B cell (primary cell): Measurements from ENCODE around the gene TCF25. TPM values are rescaled to one million over a fixed set of nuclear protein-coding genes. Genes with fewer than 3 reads are reported as not detected.
"Not testable (repeated sequence)": the region's sequence is repeated elsewhere in the genome, so short reads cannot be mapped to it uniquely, and the experiment has no call there.

Experiments
- ATAC-seq: fragments of 200-7000 bp; cut with Tn5 transposase; one replicate; pipeline ENCODE4 v1.10.0; 2021; ENCODE audit warnings: low read depth, mild to moderate bottlenecking, moderate number of reproducible peaks, moderate library complexity
- CTCF ChIA-PET: fragments of 350-600 bp; sonication (Branson Sonifier 250); formaldehyde crosslinking; loops from one replicate; lab custom pipeline; 2021; ENCODE audit warnings: antibody characterized with exemption, inconsistent platforms; lab: Charles Lee
- POLR2A ChIA-PET: fragments of 350-600 bp; sonication (Branson Sonifier 250); formaldehyde crosslinking; loops from one replicate; lab custom pipeline; 2021; ENCODE audit warnings: antibody characterized with exemption; lab: Charles Lee
- DNase-seq: peaks from one replicate; pipeline ENCODE4 v3.0.0; 2013
- H2AFZ ChIP-seq: 2 replicates; pipeline ENCODE4 v1.6.1; 2012; ENCODE audit warnings: mild to moderate bottlenecking, low read depth, low read length; ENCODE audit not compliant: insufficient read depth, poor library complexity, severe bottlenecking
- H3K27ac ChIP-seq, 2 donors: 1 replicate in 1 of 2; 2 replicates in 1 of 2; pipeline ENCODE4 v1.5.1; 2012 to 2013; ENCODE audit warnings: low read length in 2 of 2, mild to moderate bottlenecking in 2 of 2, moderate library complexity in 1 of 2
- H3K27me3 ChIP-seq, 4 experiments: fragments of 200-600 bp in 1 of 4; sonication (generic) in 1 of 4; replicated peaks in 1 of 4; 1 replicate in 2 of 4; 2 replicates in 2 of 4; pipeline versions ENCODE4 v1.6.1 to v1.7.0; 2013 to 2016; ENCODE audit warnings: low read length in 3 of 4, mild to moderate bottlenecking in 2 of 4, mixed read lengths in 1 of 4, moderate library complexity in 1 of 4; ENCODE audit not compliant: insufficient read depth in 4 of 4, control insufficient read depth in 3 of 4; ENCODE audit errors: control extremely low read depth in 1 of 4
- H3K36me3 ChIP-seq, 2 experiments: replicated peaks in 1 of 2; 1 replicate in 1 of 2; 2 replicates in 1 of 2; pipeline versions ENCODE4 v1.6.1 to v1.7.1; 2013; ENCODE audit warnings: low read length in 1 of 2; ENCODE audit not compliant: insufficient read depth in 2 of 2, control insufficient read depth in 1 of 2; ENCODE audit errors: control extremely low read depth in 1 of 2, extremely low read depth in 1 of 2
- H3K4me1 ChIP-seq, 2 donors: fragments of 200-600 bp in 1 of 2; sonication (generic) in 1 of 2; 1 replicate in 1 of 2; 2 replicates in 1 of 2; pipeline versions ENCODE4 v1.5.1 to v1.6.1; 2013 to 2017; ENCODE audit warnings: low read length in 2 of 2; ENCODE audit not compliant: control insufficient read depth in 2 of 2, insufficient read depth in 2 of 2
- H3K4me2 ChIP-seq: replicated peaks from 2 replicates; pipeline ENCODE3; 2012; ENCODE audit warnings: mild to moderate bottlenecking, low read depth, low read length; ENCODE audit not compliant: poor library complexity, severe bottlenecking
- H3K4me3 ChIP-seq, 5 experiments: fragments of 200-600 bp in 1 of 5; sonication (generic) in 1 of 5; 1 replicate in 3 of 5; 2 replicates in 2 of 5; pipeline versions ENCODE4 v1.5.1 to v1.7.0; 2011 to 2016; ENCODE audit warnings: low read length in 4 of 5, mild to moderate bottlenecking in 4 of 5, low read depth in 2 of 5, control low read depth in 1 of 5, moderate library complexity in 1 of 5; ENCODE audit not compliant: insufficient read depth in 1 of 5; ENCODE audit errors: control extremely low read depth in 1 of 5, extremely low read depth in 1 of 5
- H3K79me2 ChIP-seq: fragments of 200-600 bp; sonication (generic); one replicate; pipeline ENCODE4 v1.6.0; 2016; ENCODE audit warnings: low read length; ENCODE audit not compliant: control insufficient read depth, insufficient read depth
- H3K9ac ChIP-seq: fragments of 200-600 bp; sonication (generic); 2 replicates; pipeline ENCODE4 v1.6.1; 2017; ENCODE audit warnings: mild to moderate bottlenecking, low read length, moderate library complexity
- H3K9me3 ChIP-seq, 3 donors: one replicate each; pipeline versions ENCODE4 v1.6.1 to v1.7.1; 2013; ENCODE audit warnings: low read length in 2 of 3; ENCODE audit not compliant: control insufficient read depth in 2 of 3, insufficient read depth in 1 of 3; ENCODE audit errors: control extremely low read depth in 1 of 3
- H4K20me1 ChIP-seq: 2 replicates; pipeline ENCODE4 v1.6.0; 2012; ENCODE audit warnings: mild to moderate bottlenecking, low read length; ENCODE audit not compliant: insufficient read depth, control insufficient read depth, poor library complexity, severe bottlenecking
- H3K27ac Mint-ChIP-seq: one replicate; pipeline ENCODE4 v1.8.0; 2021; ENCODE audit warnings: mixed read lengths
- H3K27me3 Mint-ChIP-seq: one replicate; pipeline ENCODE4 v1.8.0; 2021; ENCODE audit warnings: mixed read lengths
- H3K4me1 Mint-ChIP-seq: one replicate; pipeline ENCODE4 v1.8.0; 2021; ENCODE audit warnings: mixed read lengths
- H3K4me3 Mint-ChIP-seq: one replicate; pipeline ENCODE4 v1.8.0; 2021; ENCODE audit warnings: mixed read lengths
- H3K9me3 Mint-ChIP-seq: one replicate; pipeline ENCODE4 v1.8.0; 2022; ENCODE audit warnings: mixed read lengths; ENCODE audit not compliant: insufficient read depth
- EZH2 ChIP-seq: IDR thresholded peaks from 2 replicates; pipeline ENCODE4 v1.6.1; 2012; ENCODE audit warnings: borderline replicate concordance, low read depth, mild to moderate bottlenecking, moderate library complexity, low read length; ENCODE audit not compliant: insufficient read depth, poor library complexity, severe bottlenecking
- WGBS: methylation state at CpG from one replicate; pipeline ENCODE4 v1.1.5; 2013; ENCODE audit warnings: missing lambda C conversion rate; ENCODE audit not compliant: insufficient coverage; 5-methylcytosine and 5-hydroxymethylcytosine counted together
- intact Hi-C: fragments of 100-400 bp; cut with micrococcal nuclease; formaldehyde crosslinking; loops from one replicate; pipeline ENCODE4 v1.10.0; 2022
- polyA plus RNA-seq: library from polyadenylated mRNA; depleted of rRNA; stranded (reverse); fragments of >200 nt; gene quantifications from 2 replicates; pipeline ENCODE4 v1.2.3, GENCODE V29; 2012
- total RNA-seq, 2 donors: library from RNA; stranded (reverse); fragments of 120-200 nt in 1 of 2; gene quantifications; 1 replicate in 1 of 2; 2 replicates in 1 of 2; pipeline versions ENCODE4 v1.2.3 to v1.2.4, GENCODE V29; 2013 to 2022
- TF ChIP-seq, protein P1 (sequence below): fragments of 200-600 bp; IDR thresholded peaks from one replicate; pipeline ENCODE4 v1.8.0; 2022; ENCODE audit warnings: antibody characterized with exemption, mild to moderate bottlenecking

Gene TCF25
- total and polyA plus RNA-seq, 2 donors (not counting 1 experiment from before 2014, with no cell fraction given), result 200 to 444 TPM

DNA sequence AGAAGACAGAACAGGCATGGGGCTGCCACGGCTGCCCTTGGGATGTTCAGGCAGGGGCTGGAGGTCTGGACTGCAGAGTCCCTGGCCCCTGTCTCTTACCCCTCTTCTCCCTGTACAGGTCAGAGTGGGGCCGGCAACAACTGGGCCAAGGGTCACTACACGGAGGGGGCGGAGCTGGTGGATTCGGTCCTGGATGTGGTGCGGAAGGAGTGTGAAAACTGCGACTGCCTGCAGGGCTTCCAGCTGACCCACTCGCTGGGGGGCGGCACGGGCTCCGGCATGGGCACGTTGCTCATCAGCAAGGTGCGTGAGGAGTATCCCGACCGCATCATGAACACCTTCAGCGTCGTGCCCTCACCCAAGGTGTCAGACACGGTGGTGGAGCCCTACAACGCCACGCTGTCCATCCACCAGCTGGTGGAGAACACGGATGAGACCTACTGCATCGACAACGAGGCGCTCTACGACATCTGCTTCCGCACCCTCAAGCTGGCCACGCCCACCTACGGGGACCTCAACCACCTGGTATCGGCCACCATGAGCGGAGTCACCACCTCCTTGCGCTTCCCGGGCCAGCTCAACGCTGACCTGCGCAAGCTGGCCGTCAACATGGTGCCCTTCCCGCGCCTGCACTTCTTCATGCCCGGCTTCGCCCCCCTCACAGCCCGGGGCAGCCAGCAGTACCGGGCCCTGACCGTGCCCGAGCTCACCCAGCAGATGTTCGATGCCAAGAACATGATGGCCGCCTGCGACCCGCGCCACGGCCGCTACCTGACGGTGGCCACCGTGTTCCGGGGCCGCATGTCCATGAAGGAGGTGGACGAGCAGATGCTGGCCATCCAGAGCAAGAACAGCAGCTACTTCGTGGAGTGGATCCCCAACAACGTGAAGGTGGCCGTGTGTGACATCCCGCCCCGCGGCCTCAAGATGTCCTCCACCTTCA is 61.5 kb downstream of the TCF25 start:
- H3K27me3 ChIP-seq, result peaks cover 0 to 12% (median 4%) of the 10 kb centered on the region in 4 experiments
- Mint-ChIP-seq H3K27ac (no peak overlapping the region), H3K4me3 (no peak overlapping the region), H3K27me3 (peaks cover 18% of the 10 kb centered on the region), H3K9me3 (no peaks in the 10 kb centered on the region), H3K4me1 (peaks cover 15% of the 10 kb centered on the region)
- 98% methylated on average over 60 of the region's 61 CpGs for WGBS
- H3K4me2 ChIP-seq, result no peak overlapping the region
- H3K4me3 ChIP-seq, result no peak overlapping the region
- no peaks in the 10 kb centered on the region for H4K20me1 ChIP-seq
- ATAC-seq, result no peak
- TF ChIP-seq, protein P1, sequence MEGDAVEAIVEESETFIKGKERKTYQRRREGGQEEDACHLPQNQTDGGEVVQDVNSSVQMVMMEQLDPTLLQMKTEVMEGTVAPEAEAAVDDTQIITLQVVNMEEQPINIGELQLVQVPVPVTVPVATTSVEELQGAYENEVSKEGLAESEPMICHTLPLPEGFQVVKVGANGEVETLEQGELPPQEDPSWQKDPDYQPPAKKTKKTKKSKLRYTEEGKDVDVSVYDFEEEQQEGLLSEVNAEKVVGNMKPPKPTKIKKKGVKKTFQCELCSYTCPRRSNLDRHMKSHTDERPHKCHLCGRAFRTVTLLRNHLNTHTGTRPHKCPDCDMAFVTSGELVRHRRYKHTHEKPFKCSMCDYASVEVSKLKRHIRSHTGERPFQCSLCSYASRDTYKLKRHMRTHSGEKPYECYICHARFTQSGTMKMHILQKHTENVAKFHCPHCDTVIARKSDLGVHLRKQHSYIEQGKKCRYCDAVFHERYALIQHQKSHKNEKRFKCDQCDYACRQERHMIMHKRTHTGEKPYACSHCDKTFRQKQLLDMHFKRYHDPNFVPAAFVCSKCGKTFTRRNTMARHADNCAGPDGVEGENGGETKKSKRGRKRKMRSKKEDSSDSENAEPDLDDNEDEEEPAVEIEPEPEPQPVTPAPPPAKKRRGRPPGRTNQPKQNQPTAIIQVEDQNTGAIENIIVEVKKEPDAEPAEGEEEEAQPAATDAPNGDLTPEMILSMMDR, result no peak
- TF ChIP-seq EZH2, result no peak
- H2AFZ ChIP-seq, result no peak overlapping the region
- DNase-seq, result no peak
- no peaks in the 10 kb centered on the region for H3K79me2 ChIP-seq
- no peaks in the 10 kb centered on the region for H3K36me3 ChIP-seq
- no peak overlapping the region for H3K27ac ChIP-seq
- H3K9ac ChIP-seq, result no peak overlapping the region
- intact Hi-C loops, result no loop called here
- peaks cover 0 to 11% of the 10 kb centered on the region in 2 donors for H3K4me1 ChIP-seq
- H3K9me3 ChIP-seq, result peaks cover 0 to 7% (median 0%) of the 10 kb centered on the region in 3 donors
- ChIA-PET CTCF (no interaction called here), POLR2A (no interaction called here)

DNA sequence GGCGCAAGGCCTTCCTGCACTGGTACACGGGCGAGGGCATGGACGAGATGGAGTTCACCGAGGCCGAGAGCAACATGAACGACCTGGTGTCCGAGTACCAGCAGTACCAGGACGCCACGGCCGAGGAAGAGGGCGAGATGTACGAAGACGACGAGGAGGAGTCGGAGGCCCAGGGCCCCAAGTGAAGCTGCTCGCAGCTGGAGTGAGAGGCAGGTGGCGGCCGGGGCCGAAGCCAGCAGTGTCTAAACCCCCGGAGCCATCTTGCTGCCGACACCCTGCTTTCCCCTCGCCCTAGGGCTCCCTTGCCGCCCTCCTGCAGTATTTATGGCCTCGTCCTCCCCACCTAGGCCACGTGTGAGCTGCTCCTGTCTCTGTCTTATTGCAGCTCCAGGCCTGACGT is 62.2 kb downstream of the TCF25 start:
- H3K36me3 ChIP-seq, H4K20me1 ChIP-seq, H3K4me2 ChIP-seq, H3K79me2 ChIP-seq, H3K9ac ChIP-seq, intact Hi-C loops, CTCF ChIA-PET, H3K27ac Mint-ChIP-seq, H3K27me3 ChIP-seq, H3K4me3 Mint-ChIP-seq, H3K9me3 Mint-ChIP-seq, H3K27ac ChIP-seq, POLR2A ChIA-PET, H3K4me3 ChIP-seq, DNase-seq, H3K9me3 ChIP-seq, ATAC-seq, H2AFZ ChIP-seq: not testable (repeated sequence)
- H3K27me3 Mint-ChIP-seq, result peaks cover 16% of the 10 kb centered on the region
- H3K4me1 ChIP-seq, result peaks cover 0 to 11% of the 10 kb centered on the region in 2 donors
- 98% methylated on average over 15 of the region's 27 CpGs for WGBS
- H3K4me1 Mint-ChIP-seq, result peaks cover 13% of the 10 kb centered on the region
